KBM-7 (cell line): ENCODE data around the gene PHAX.
"Not testable (repeated sequence)": the region's sequence is repeated elsewhere in the genome, so short reads cannot be mapped to it uniquely, and the experiment has no call there.

Experiments
- DNase-seq: peaks from one replicate; pipeline ENCODE4 v3.0.0-alpha.2; 2015
- in situ Hi-C: fragments of 300-500 bp; cut with MboI; formaldehyde crosslinking; loops from 2 replicates; pipeline ENCODE4 v1.14.3; 2020; ENCODE audit warnings: low sequenced_read_pairs, low pct_unique_long_range_greater_than_20kb, mixed read lengths

Gene PHAX

DNA sequence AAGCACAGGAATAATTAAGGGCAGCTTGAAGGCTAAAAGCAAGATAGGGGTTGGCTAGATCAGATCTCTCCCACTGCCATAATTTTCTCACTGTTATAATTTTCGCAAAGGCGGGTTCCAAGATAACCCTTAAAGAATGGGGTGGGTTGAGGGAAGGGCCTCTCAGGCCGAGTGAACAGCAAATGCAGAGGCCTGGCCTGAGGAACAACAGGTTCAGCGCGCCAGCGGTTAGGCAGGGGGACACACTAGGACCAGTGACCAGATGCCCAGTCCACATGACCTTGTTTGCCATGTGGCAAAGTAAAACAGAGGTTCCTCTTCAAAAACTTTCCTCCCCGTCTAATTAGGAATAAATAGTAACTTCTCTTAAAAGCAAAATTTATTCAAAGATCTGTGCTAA is 1.2 kb upstream of the PHAX start:
- DNase-seq: no peak
- in situ Hi-C loops: no loop called here

DNA sequence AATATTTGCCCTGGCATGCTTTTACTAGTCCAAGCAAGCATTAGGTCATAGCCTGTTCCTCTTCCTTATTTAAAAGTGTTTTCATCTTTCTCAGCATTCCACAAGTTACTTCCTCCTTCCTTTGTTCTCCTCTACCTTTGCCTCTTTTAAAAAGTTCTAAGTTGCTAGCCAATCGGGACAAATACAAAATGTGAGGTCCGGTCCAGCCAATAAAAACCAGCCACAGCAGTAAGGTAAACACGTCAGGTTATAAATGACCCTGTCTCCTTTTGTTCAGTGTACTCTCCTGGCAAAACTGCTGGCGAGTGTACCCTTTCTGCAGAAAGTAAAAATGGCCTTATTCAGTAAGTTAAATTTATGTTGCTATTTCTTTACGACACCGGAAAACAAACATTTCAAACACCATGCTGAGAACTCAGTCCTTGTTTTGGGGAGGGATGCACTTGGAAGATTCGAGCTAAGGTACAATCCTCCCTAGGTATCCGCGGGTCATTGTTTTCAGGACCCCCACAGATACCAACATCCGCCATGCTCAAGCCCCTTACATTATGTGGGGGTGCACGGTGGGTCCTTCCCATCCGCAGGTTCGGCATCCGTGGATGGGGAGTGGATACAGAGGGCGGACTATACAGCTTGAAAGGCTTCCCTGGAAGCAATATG is 646 bp upstream of the PHAX start:
- peak; percentile 40 for DNase-seq

DNA sequence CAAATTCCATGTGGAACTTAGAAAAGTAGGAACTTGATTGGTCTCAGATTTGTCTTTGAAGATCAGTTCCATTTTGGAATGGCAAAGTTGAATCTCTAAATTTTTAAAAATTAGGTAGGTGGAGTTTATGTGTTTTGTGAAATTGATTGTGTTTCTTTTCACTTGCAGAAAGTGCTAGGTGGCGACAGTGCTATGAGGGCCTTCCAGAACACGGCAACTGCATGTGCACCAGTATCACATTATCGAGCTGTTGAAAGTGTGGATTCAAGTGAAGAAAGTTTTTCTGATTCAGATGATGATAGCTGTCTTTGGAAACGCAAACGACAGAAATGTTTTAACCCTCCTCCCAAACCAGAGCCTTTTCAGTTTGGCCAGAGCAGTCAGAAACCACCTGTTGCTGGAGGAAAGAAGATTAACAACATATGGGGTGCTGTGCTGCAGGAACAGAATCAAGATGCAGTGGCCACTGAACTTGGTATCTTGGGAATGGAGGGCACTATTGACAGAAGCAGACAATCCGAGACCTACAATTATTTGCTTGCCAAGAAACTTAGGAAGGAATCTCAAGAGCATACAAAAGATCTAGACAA is 2.8 kb downstream of the PHAX start:
- DNase-seq: no peak

More for the DNA sequence above, 646 bp upstream of the PHAX start:
- in situ Hi-C loops: not testable (repeated sequence)

DNA sequence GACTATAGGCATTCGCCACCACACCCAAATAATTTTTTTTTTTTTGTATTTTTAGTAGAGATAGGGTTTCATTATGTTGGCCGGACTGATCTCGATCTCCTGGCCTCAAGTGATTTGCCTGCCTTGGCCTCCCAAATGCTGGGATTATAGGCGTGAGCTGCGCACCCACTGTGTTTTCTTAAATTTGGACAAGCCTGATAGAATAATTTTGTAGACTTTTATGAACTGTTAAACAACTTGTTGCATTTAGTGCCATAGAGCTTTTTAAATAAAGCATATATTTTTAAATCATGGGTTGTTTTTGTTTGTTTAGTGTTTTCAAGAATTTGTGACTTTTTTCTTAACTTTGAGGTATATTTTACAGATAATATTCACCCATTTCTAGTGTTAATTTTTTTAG is 4.8 kb downstream of the PHAX start:
- in situ Hi-C loops: no loop called here
- no peak for DNase-seq

More for the DNA sequence above, 2.8 kb downstream of the PHAX start:
- in situ Hi-C loops: no loop called here

DNA sequence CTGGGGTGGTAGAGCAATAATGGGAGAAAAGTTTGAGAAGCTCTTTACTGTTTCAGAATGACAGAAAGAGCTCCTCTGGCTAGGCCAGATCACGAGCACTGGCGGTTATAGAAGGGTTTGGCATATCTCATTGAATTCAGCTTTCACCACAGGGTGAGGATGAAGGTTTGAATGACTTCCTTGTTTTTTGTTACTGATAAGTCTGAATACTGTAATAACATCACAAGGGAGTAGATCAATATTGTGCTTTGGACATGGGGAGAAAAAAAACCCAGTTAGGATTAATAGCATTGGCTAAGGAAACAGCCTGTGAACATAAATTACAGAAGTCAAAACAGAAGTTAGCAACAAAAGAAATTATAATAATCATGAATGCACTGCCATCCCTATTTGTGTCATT is 9.4 kb downstream of the PHAX start:
- DNase-seq: no peak
- in situ Hi-C loops: no loop called here

DNA sequence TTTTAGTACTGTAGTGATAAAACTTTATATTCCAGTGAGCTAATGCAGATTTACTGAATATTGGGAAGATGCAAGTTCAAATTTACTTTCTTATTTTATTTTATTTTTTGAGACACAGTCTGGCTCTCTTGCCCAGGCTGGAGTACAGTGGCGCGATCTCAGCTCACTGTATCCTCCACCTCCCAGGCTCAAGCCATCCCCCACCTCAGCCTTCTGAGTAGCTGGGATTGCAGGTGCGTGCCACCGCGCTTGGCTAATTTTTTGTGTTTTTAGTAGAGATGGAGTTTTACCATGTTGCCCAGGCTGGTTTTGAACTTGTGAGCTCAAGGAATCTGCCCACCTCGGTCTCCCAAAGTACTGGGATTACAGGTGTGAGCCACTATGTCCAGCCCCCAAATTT is 9.9 kb downstream of the PHAX start:
- in situ Hi-C loops: no loop called here
- no peak for DNase-seq

DNA sequence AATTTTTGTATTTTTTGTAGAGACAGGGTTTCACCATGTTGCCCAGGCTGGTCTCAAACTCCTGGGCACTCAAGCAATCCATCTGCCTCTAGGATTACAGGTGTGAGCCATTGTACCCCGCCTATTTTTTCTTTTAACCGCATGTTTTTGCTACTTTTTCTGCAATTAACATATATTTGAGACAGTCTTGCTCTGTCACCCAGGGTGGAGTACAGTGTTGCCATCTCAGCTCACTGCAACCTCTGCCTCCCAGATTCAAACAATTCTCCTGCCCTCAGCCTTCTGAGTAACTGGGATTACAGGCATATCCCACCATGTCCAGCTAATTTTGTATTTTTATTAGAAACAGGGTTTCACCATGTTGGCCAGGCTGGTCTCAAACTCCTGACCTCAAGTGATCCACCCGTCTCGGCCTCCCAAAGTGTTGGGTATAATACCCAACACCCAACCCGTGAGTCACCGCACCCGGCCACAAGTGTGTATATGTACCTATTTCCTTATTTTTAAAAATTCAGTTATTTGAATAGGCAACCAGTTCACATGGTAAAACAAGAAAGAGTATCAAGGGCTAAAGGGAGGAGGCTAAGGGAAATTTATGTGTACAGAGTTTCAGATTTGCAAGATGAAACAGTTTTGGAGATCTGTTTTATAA is 13.3 kb downstream of the PHAX start:
- in situ Hi-C loops: no loop called here
- DNase-seq: no peak

DNA sequence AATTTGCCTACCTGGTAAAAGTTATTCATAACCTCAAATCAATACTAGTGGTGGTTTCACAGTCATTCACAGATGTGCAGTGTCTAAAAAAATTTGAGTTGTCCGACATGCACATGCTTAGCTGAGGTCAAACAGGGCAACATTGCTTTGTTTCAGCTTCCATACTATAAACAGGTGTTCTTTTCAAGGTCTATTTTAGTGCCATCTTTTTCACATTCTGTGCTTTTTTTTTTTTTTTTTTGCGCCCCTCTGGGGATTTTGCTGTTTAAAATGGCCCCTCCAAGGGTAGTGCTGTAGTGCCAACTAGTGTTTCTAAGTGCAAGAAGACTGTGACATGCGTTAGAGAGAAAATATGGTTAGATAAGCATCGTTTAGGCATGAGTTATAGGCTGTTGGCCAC is 14.5 kb downstream of the PHAX start:
- in situ Hi-C loops: no loop called here

DNA sequence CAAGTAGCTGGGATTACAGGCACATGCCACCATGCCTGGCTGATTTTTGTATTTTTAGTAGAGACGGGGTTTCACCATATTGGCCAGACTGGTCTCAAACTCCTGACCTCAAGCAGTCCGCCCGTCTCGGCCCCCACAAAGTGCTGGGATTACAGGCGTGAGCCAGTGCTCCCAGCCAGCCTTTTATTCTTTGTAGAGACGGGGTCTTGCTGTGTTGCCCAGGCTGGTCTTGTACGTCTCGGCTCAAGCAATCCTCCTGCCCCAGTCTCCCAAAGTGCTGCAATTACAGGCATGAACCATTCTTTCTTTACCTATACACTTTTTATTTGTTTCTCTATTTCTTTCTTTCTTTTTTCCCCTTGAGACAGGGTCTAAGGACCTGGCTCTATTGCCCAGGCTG is 16.9 kb downstream of the PHAX start:
- DNase-seq, in situ Hi-C loops: not testable (repeated sequence)

More for the DNA sequence above, 14.5 kb downstream of the PHAX start:
- DNase-seq: no peak

DNA sequence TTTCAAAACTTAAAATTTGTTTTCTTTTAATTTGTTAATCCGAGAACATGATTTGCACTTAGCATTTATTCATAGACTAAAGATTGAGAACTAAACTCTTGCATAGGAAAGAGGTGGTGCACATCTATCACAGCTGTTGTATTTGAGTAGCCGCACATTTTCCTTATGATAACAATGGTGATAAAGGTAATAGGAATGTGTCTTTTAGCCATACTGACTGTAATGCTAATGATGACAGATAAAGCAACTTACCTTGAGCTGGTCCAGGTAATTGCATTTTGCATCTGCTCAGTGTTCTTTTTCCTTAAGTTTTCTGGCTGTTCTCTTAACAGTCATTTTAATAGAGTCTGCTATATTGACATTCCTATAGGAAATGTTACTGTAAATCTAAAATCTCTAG is 19.0 kb downstream of the PHAX start:
- no peak for DNase-seq
- in situ Hi-C loops: no loop called here

DNA sequence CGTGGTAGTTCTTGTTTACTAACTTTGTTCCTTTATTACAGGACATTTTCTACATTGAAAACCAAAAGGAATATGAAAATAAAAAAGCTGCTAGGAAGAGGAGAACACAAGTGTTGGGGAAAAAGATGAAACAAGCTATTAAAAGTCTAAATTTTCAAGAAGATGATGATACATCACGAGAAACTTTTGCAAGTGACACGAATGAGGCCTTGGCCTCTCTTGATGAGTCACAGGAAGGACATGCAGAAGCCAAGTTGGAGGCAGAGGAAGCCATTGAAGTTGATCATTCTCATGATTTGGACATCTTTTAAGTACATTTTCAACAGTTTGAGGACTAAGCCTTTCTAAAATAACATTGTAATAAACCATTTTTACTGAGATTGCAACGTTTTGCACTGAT is 23.8 kb downstream of the PHAX start:
- DNase-seq: no peak
- in situ Hi-C loops: no loop called here

DNA sequence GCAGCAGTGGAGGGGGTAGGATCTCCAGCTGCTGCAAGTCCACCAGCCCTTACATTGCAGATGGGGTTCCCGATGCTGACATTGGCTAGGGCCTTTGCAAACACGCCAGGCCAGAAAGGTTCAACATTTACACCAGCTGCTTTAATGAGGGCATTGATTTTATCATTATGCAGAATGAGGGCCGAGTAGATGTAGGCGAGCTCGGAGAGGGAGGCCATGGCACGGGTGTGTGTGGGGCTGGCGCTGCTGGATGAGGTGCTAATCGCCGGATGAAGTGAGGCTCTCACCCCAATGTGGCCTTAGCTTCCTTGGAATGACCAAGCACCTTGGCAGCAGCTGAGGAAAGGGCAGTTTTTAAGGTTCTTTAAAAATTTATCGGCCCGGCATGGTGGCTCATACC is 27.4 kb downstream of the PHAX start:
- DNase-seq: no peak
- in situ Hi-C loops: loop anchor here (25.0 kb wide), 1 partner anchor 659 kb away; the partner anchor contains the start of gene MEGF10

DNA sequence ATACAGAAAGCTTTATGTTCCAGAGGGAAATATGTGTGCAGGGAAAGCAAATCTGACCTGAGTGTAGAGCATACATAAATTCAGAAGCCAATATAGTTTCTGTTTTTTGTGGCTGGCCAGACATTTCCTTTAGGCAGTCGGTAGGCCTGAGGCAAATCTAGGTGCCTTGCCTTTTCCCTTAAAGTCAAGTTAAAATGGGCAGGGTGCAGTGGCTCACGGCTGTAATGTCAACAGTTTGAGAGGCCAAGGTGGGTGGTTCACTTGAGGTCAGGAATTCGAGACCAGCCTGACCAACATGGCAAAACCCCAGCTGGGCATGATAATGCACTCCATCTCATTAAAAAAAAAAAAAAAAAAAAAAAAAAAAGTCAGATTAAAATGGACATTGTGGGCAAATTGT is 31.2 kb downstream of the PHAX start:
- in situ Hi-C loops: loop anchor here (25.0 kb wide), 1 partner anchor 655 kb away; the partner anchor contains the start of gene MEGF10
- no peak for DNase-seq

DNA sequence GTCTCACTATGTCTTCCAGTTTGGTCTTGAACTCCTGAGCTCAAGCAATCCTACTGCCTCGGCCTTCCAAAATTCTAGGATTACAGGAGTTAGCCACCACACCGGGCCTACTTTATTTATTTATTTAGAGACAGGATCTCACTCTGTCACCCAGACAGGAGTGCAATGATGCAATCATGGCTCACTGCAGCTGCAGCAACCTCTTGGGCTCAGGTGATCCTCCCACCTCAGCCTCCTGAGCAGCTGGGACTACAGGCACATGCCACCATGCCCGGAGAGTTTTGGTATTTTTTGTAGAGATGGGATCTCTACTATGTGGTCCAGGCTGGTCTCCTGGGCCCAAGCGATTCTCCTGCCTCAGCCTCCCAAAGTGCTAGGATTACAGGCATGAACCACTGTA is 32.8 kb downstream of the PHAX start:
- in situ Hi-C loops: loop anchor here (25.0 kb wide), 1 partner anchor 654 kb away; the partner anchor contains the start of gene MEGF10
- DNase-seq: no peak

DNA sequence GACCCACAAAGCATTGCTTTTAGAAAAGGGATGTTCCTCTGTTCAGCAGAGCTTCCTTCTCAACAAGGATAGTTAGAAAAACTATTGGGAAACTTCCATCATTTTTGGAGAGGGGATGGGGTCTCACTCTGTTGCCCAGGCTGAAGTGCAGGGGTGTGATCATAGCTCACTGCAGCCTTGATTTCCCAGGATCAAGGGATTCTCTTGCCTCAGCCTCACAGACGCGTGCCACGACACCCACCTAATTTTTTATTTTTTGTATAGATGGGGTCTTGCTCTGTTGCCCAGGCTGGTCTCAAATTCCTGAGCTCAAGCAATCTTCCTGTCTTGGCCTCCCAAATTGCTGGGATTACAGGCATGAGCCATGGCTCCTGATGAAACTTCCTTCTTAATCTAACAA is 34.8 kb downstream of the PHAX start:
- no peak for DNase-seq
- in situ Hi-C loops: loop anchor here (25.0 kb wide), 1 partner anchor 652 kb away; the partner anchor contains the start of gene MEGF10

DNA sequence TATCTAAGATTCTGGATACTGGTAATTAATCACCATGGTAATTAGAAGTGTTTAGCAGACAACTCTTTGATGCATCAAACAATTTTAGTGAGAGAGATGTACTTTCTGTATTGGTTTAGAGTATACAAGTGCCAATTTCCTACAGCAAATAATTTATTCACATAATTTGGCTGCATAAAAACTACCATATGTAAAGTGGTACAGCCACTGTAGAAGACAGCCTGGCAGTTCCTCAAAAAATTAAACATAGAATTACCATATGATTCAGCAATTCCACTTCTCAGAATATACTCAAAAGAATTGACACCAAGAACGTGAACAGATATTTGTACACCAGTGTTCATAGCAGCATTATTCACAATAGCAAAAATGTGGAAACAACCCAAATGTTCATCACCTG is 36.2 kb downstream of the PHAX start:
- in situ Hi-C loops: loop anchor here (25.0 kb wide), 1 partner anchor 650 kb away; the partner anchor contains the start of gene MEGF10
- DNase-seq: no peak

DNA sequence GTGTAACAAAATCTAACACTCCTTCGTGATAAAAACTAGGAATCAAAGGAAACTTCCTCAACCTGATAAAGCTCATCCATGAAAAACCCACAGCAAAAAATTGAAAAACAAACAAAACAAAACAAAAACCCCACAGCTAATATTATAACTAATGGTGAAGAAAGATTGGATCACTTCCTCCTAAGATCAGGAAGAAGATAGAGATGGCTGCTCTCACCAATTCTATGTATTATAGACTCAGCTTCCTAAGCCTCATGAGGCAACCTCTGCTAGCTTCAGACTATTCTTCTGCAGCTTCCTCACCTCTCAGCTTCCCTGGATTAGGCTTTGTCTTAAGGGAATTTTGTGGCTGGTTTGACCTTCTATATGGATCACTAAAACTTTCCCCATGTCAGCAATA is 40.1 kb downstream of the PHAX start:
- in situ Hi-C loops: loop anchor here (25.0 kb wide), 1 partner anchor 646 kb away; the partner anchor contains the start of gene MEGF10
- no peak for DNase-seq

DNA sequence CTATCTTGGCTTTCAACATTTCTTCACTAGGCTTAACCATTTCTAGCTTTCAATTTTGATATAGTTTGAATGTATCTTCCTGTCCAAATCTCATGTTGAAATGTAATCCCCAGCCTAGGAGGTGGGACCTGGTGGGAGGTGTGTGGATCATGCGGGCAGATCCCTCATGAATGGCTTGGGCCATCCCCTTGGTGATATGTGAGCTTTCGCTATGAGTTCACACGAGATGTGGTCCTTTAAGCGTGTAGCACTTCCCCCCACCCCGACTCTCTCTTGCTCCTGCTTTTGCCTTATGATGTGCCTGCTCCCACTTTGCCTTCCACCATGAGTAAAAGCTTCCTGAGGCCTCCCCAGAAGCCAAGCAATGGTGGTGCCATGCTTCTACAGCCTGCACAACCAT is 40.6 kb downstream of the PHAX start:
- in situ Hi-C loops: loop anchor here (25.0 kb wide), 1 partner anchor 646 kb away; the partner anchor contains the start of gene MEGF10
- no peak for DNase-seq

DNA sequence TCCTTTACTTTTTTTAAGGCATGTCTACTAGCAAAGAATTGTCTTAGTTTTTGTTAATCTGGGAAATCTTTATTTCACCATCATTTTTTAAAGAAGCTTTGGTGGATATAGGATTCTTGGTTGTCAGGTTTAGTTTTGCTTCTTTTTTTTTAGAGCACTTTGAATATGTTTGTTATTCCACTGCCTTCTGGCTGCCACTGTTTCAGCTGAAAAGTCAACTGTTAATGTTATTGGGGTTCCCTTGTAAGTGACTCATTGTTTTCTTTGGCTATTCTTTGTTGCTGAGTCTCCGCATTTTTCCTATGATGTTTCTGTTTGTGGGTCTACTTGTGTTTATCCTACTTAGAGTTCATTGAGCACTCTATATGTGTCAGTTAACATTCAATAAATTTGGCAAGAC is 44.4 kb downstream of the PHAX start:
- in situ Hi-C loops: loop anchor here (25.0 kb wide), 1 partner anchor 642 kb away; the partner anchor contains the start of gene MEGF10

DNA sequence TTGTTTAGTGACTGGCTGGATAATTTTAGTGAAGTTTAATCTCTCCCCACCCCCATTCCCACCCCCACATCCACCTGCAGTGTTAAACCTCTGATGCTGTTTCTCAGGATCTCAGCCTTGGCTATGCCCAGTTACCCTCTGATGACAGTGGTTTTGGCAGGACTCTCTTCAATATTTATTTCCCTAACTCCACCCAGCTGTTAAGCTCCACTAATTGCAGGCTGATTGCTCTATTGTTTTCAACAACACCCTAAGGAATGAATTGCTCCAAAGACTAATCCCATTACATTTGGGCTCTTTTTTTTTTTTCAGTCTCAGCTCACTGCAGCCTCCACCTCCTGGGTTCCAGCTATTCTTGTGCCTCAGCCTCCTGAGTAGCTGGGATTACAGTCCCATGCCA is 46.3 kb downstream of the PHAX start:
- in situ Hi-C loops: loop anchor here (25.0 kb wide), 1 partner anchor 640 kb away; the partner anchor contains the start of gene MEGF10
- no peak for DNase-seq

More for the DNA sequence above, 44.4 kb downstream of the PHAX start:
- no peak for DNase-seq
